H9 (cell line): Measurements from ENCODE around the gene DLG2. TPM values are rescaled to one million over a fixed set of nuclear protein-coding genes. Genes with fewer than 3 reads are reported as not detected.
"Not testable (repeated sequence)": the region's sequence is repeated elsewhere in the genome, so short reads cannot be mapped to it uniquely, and the experiment has no call there.

Source experiments
- DNase-seq: peaks from one replicate; pipeline ENCODE4 v3.0.0-alpha.2; 2017
- H2AFZ ChIP-seq: one replicate; pipeline ENCODE4 v1.6.1; 2013; ENCODE audit warnings: mild to moderate bottlenecking, low read length, control low read depth, moderate library complexity
- H2AK5ac ChIP-seq: 2 replicates; pipeline ENCODE4 v1.6.1; 2013; ENCODE audit warnings: low read length, control low read depth, mixed read lengths; ENCODE audit not compliant: insufficient read length
- H2BK120ac ChIP-seq: one replicate; pipeline ENCODE4 v1.6.1; 2013; ENCODE audit warnings: low read depth, mild to moderate bottlenecking, low read length, control low read depth, inconsistent platforms; ENCODE audit not compliant: poor library complexity, severe bottlenecking
- H2BK12ac ChIP-seq: 2 replicates; pipeline ENCODE4 v1.6.1; 2013; ENCODE audit warnings: low read length, control low read depth, mixed read lengths, low read depth; ENCODE audit not compliant: insufficient read length
- H2BK15ac ChIP-seq: 2 replicates; pipeline ENCODE4 v1.6.1; 2013; ENCODE audit warnings: low read depth, low read length, control low read depth
- H2BK20ac ChIP-seq: one replicate; pipeline ENCODE4 v1.6.1; 2013; ENCODE audit warnings: low read depth, mild to moderate bottlenecking, low read length, control low read depth, inconsistent platforms; ENCODE audit not compliant: poor library complexity, severe bottlenecking
- H2BK5ac ChIP-seq: 2 replicates; pipeline ENCODE4 v1.6.1; 2013; ENCODE audit warnings: low read length, control low read depth, mixed read lengths; ENCODE audit not compliant: insufficient read length
- H3K14ac ChIP-seq: 2 replicates; pipeline ENCODE4 v1.6.1; 2013; ENCODE audit warnings: low read length, control low read depth; ENCODE audit not compliant: insufficient read depth
- H3K18ac ChIP-seq: 2 replicates; pipeline ENCODE4 v1.6.1; 2013; ENCODE audit warnings: low read depth, mild to moderate bottlenecking, mixed read lengths, low read length, control low read depth; ENCODE audit not compliant: insufficient read length
- H3K23ac ChIP-seq: 2 replicates; pipeline ENCODE4 v1.6.1; 2013; ENCODE audit warnings: low read length, control low read depth, mixed read lengths, low read depth; ENCODE audit not compliant: insufficient read length
- H3K23me2 ChIP-seq: 2 replicates; pipeline ENCODE4 v1.6.1; 2013; ENCODE audit warnings: low read depth, mild to moderate bottlenecking, mixed read lengths, low read length, control low read depth; ENCODE audit not compliant: insufficient read length, poor library complexity, severe bottlenecking
- H3K27ac ChIP-seq: 2 replicates; pipeline ENCODE4 v1.5.1; 2013; ENCODE audit warnings: low read length, control low read depth, mixed read lengths, low read depth; ENCODE audit not compliant: insufficient read length
- H3K27me3 ChIP-seq: 2 replicates; pipeline ENCODE4 v1.6.1; 2013; ENCODE audit warnings: low read length, control low read depth, inconsistent platforms; ENCODE audit not compliant: insufficient read depth
- H3K4ac ChIP-seq: 2 replicates; pipeline ENCODE4 v1.6.1; 2013; ENCODE audit warnings: low read depth, mild to moderate bottlenecking, control low read depth, inconsistent platforms, low read length, moderate library complexity
- H3K4me1 ChIP-seq: 2 replicates; pipeline ENCODE4 v1.6.1; 2013; ENCODE audit warnings: low read length, control low read depth, inconsistent platforms; ENCODE audit not compliant: insufficient read depth
- H3K4me2 ChIP-seq: 2 replicates; pipeline ENCODE4 v1.6.1; 2013; ENCODE audit warnings: low read length, control low read depth, mixed read lengths; ENCODE audit not compliant: insufficient read length, insufficient read depth
- H3K56ac ChIP-seq: 2 replicates; pipeline ENCODE4 v1.6.1; 2013; ENCODE audit warnings: low read depth, mild to moderate bottlenecking, mixed read lengths, low read length, control low read depth; ENCODE audit not compliant: insufficient read length
- H3K79me1 ChIP-seq: 2 replicates; pipeline ENCODE4 v1.6.1; 2013; ENCODE audit warnings: low read depth, mild to moderate bottlenecking, moderate library complexity, low read length, control low read depth, inconsistent platforms; ENCODE audit not compliant: insufficient read depth, poor library complexity, severe bottlenecking
- H3K79me2 ChIP-seq: 2 replicates; pipeline ENCODE4 v1.6.1; 2013; ENCODE audit warnings: low read length, control low read depth, inconsistent platforms; ENCODE audit not compliant: insufficient read depth
- H3K9ac ChIP-seq: 2 replicates; pipeline ENCODE4 v1.6.1; 2013; ENCODE audit warnings: low read length, control low read depth, mixed read lengths; ENCODE audit not compliant: insufficient read length; ENCODE audit errors: extremely low read depth
- H3K9me3 ChIP-seq: one replicate; pipeline ENCODE4 v1.6.1; 2013; ENCODE audit warnings: low read depth, low read length, inconsistent platforms; ENCODE audit not compliant: control insufficient read depth
- H3T11ph ChIP-seq: one replicate; pipeline ENCODE4 v1.6.1; 2013; ENCODE audit warnings: mild to moderate bottlenecking, low read length, control low read depth, inconsistent platforms
- H4K20me1 ChIP-seq: one replicate; pipeline ENCODE4 v1.6.1; 2013; ENCODE audit not compliant: control insufficient read depth, insufficient read length, insufficient read depth
- H4K5ac ChIP-seq: 2 replicates; pipeline ENCODE4 v1.6.1; 2013; ENCODE audit warnings: low read depth, mild to moderate bottlenecking, mixed read lengths, low read length, control low read depth; ENCODE audit not compliant: insufficient read length
- H4K8ac ChIP-seq: replicated peaks from 2 replicates; pipeline ENCODE4 v1.6.1; 2013; ENCODE audit warnings: low read length, control low read depth, mixed read lengths, low read depth; ENCODE audit not compliant: insufficient read length
- H4K91ac ChIP-seq: 2 replicates; pipeline ENCODE4 v1.6.1; 2013; ENCODE audit warnings: low read depth, mild to moderate bottlenecking, moderate library complexity, mixed read lengths, low read length, control low read depth; ENCODE audit not compliant: insufficient read length
- H3K27ac Mint-ChIP-seq, 3 experiments: 2 replicates in 2 of 3; 3 replicates in 1 of 3; pipeline ENCODE4 v1.8.0; 2020 to 2021; ENCODE audit warnings: mixed read lengths in 3 of 3, mild to moderate bottlenecking in 1 of 3, moderate library complexity in 1 of 3
- H3K27me3 Mint-ChIP-seq: 2 replicates; pipeline ENCODE4 v1.8.0; 2021; ENCODE audit warnings: low read depth, mild to moderate bottlenecking, moderate library complexity, mixed read lengths
- H3K36me3 Mint-ChIP-seq, 3 experiments: 2 replicates in 2 of 3; 3 replicates in 1 of 3; pipeline ENCODE4 v1.8.0; 2020 to 2021; ENCODE audit warnings: low read depth in 3 of 3, mixed read lengths in 3 of 3; ENCODE audit not compliant: insufficient read depth in 1 of 3
- H3K4me1 Mint-ChIP-seq, 2 experiments: 2 replicates each; pipeline ENCODE4 v1.8.0; 2020; ENCODE audit warnings: mixed read lengths in 2 of 2
- H3K4me3 Mint-ChIP-seq, 2 experiments: 2 replicates in 1 of 2; 3 replicates in 1 of 2; pipeline ENCODE4 v1.8.0; 2020 to 2021; ENCODE audit warnings: mild to moderate bottlenecking in 2 of 2, mixed read lengths in 2 of 2, moderate library complexity in 1 of 2
- H3K9me3 Mint-ChIP-seq, 2 experiments: 2 replicates in 1 of 2; 3 replicates in 1 of 2; pipeline ENCODE4 v1.8.0; 2020; ENCODE audit warnings: mild to moderate bottlenecking in 2 of 2, mixed read lengths in 2 of 2, moderate library complexity in 1 of 2
- CTCF ChIP-seq: fragments of 200-600 bp; sonication (generic); conservative IDR thresholded peaks from 3 replicates; pipeline ENCODE4 v1.8.0; 2021; ENCODE audit warnings: antibody characterized with exemption, mild to moderate bottlenecking
- WGBS: extraction: QIAGEN DNeasy Blood & Tissue Kit; methylation state at CpG from one replicate; pipeline ENCODE4 v1.1.7; 2013; ENCODE audit warnings: missing lambda C conversion rate, low lambda C conversion rate, mixed read lengths; ENCODE audit not compliant: insufficient read length; ENCODE audit errors: extremely low coverage; 5-methylcytosine and 5-hydroxymethylcytosine counted together
- total RNA-seq: library from RNA; stranded (reverse); gene quantifications from 2 replicates; pipeline ENCODE4 v1.2.1, GENCODE V29; 2021

Gene DLG2
- total RNA-seq, 1 experiment from 2014 or later, result 8.0 TPM

- no peak overlapping the region for H2BK20ac ChIP-seq
- Mint-ChIP-seq H3K9me3 (peaks cover 23 to 28% of the 10 kb centered on the region in 2 experiments), H3K27ac (peak overlapping the region in 1 of 3 experiments; percentile 17; a peak in 1 of 7 replicates), H3K27me3 (no peaks in the 10 kb centered on the region), H3K4me3 (no peak overlapping the region), H3K4me1 (no peaks in the 10 kb centered on the region), H3K36me3 (peaks cover 8 to 18% (median 16%) of the 10 kb centered on the region in 3 experiments)
- H2AFZ ChIP-seq, result no peak overlapping the region
- no peak overlapping the region for H3T11ph ChIP-seq
- H3K9ac ChIP-seq, result no peak overlapping the region
- H4K8ac ChIP-seq, result no peak overlapping the region
- no peaks in the 10 kb centered on the region for H3K4me1 ChIP-seq
- no peak overlapping the region for H4K5ac ChIP-seq
- H2BK15ac ChIP-seq, result no peak overlapping the region
- TF ChIP-seq CTCF, result no peak
- H2BK120ac ChIP-seq, result no peak overlapping the region
- no peak overlapping the region for H3K14ac ChIP-seq
- H3K4me2 ChIP-seq, result no peak overlapping the region
- no peak overlapping the region for H2BK5ac ChIP-seq
- no peak overlapping the region for H2BK12ac ChIP-seq
- H3K4ac ChIP-seq, result no peak overlapping the region
- H3K27ac ChIP-seq, result no peak overlapping the region
- no peak for DNase-seq
- H3K79me1 ChIP-seq, result no peaks in the 10 kb centered on the region
- H4K20me1 ChIP-seq, result no peaks in the 10 kb centered on the region
- H3K79me2 ChIP-seq, result no peaks in the 10 kb centered on the region
- H2AK5ac ChIP-seq, result no peak overlapping the region
- H4K91ac ChIP-seq, result no peak overlapping the region
- WGBS, result no CpG with 5 or more reads among the region's 2 CpGs
- H3K9me3 ChIP-seq, result peaks cover 6% of the 10 kb centered on the region
- H3K56ac ChIP-seq, result no peak overlapping the region
- no peaks in the 10 kb centered on the region for H3K27me3 ChIP-seq
- no peak overlapping the region for H3K23ac ChIP-seq
- no peaks in the 10 kb centered on the region for H3K23me2 ChIP-seq
- no peak overlapping the region for H3K18ac ChIP-seq
Observed at GRCh38 chr11:83448686-83449085, 2178.5 kb downstream of the DLG2 start.

GRCh38 chr11:83443880-83444279 lies 2183.3 kb downstream of the DLG2 start:
- H3K4me2 ChIP-seq, H3K79me1 ChIP-seq, H3K56ac ChIP-seq, H3K4ac ChIP-seq, H2BK120ac ChIP-seq, H2BK12ac ChIP-seq, H4K8ac ChIP-seq, DNase-seq, H4K91ac ChIP-seq, H2BK15ac ChIP-seq, H3T11ph ChIP-seq, H3K9me3 ChIP-seq, H3K4me3 Mint-ChIP-seq, H3K23me2 ChIP-seq, H4K5ac ChIP-seq, H3K27me3 ChIP-seq, H3K9ac ChIP-seq, H3K4me1 ChIP-seq, H2BK20ac ChIP-seq, H2AK5ac ChIP-seq, H3K4me1 Mint-ChIP-seq, H3K27ac Mint-ChIP-seq, H2BK5ac ChIP-seq, H3K18ac ChIP-seq, H3K23ac ChIP-seq, H4K20me1 ChIP-seq, H3K27ac ChIP-seq, H2AFZ ChIP-seq, H3K14ac ChIP-seq, H3K79me2 ChIP-seq, H3K27me3 Mint-ChIP-seq: not testable (repeated sequence)
- no CpG with 5 or more reads among the region's 6 CpGs for WGBS
- Mint-ChIP-seq H3K9me3 (peaks cover 22 to 25% of the 10 kb centered on the region in 2 experiments), H3K36me3 (peaks cover 8 to 18% (median 16%) of the 10 kb centered on the region in 3 experiments)
